SK-N-SH (cell line): Measurements from ENCODE around the gene EMCN. TPM values are rescaled to one million over a fixed set of nuclear protein-coding genes. Genes with fewer than 3 reads are reported as not detected.

Source experiments
- CTCF ChIA-PET: fragments of 300-600, 350-600 bp; formaldehyde crosslinking; extraction: SDS; loops from one replicate; lab custom pipeline; 2021; lab: Yijun Ruan, JAX
- POLR2A ChIA-PET: fragments of 350-600 bp; sonication (Branson Sonifier 250); formaldehyde crosslinking; extraction: SDS; loops from one replicate; lab custom pipeline; 2020; ENCODE audit warnings: antibody characterized with exemption, inconsistent platforms; lab: Yijun Ruan, JAX
- DNase-seq: peaks from one replicate; pipeline ENCODE4 v3.0.0; 2012
- H2AFZ ChIP-seq: fragments of 200-600 bp; sonication (generic); 2 replicates; pipeline ENCODE4 v1.8.1; 2016; ENCODE audit warnings: antibody characterized with exemption, mild to moderate bottlenecking, low read depth
- H3F3A ChIP-seq: fragments of 200-600 bp; sonication (generic); replicated peaks from 2 replicates; pipeline ENCODE3; 2016; ENCODE audit warnings: antibody characterized with exemption, mild to moderate bottlenecking; ENCODE audit not compliant: insufficient read depth
- H3K27ac ChIP-seq, 2 experiments: fragments of 200-500 bp in 1 of 2; fragments of 200-600 bp in 1 of 2; sonication (Bioruptor generic) in 1 of 2; sonication (generic), shearing (Covaris generic) in 1 of 2; 2 replicates each; pipeline versions ENCODE4 v1.5.1 to v1.6.1; 2014 to 2016; ENCODE audit warnings: low read depth in 2 of 2, inconsistent platforms in 1 of 2, low read length in 1 of 2, mild to moderate bottlenecking in 1 of 2, mixed read lengths in 1 of 2
- H3K27me3 ChIP-seq: fragments of 200-600 bp; sonication (generic), shearing (Covaris generic); 2 replicates; pipeline ENCODE4 v1.6.1; 2016; ENCODE audit warnings: mixed run types; ENCODE audit not compliant: insufficient read depth
- H3K36me3 ChIP-seq, 2 experiments: fragments of 200-500 bp in 1 of 2; fragments of 200-600 bp in 1 of 2; sonication (Bioruptor generic) in 1 of 2; sonication (generic) in 1 of 2; replicated peaks in 1 of 2; 2 replicates each; pipeline versions ENCODE3 to v1.5.1; 2014 to 2016; ENCODE audit warnings: low read length in 1 of 2, mild to moderate bottlenecking in 1 of 2; ENCODE audit not compliant: insufficient read depth in 2 of 2, control insufficient read depth in 1 of 2
- H3K4me1 ChIP-seq, 2 experiments: fragments of 200-500 bp in 1 of 2; fragments of 200-600 bp in 1 of 2; sonication (Bioruptor generic) in 1 of 2; sonication (generic), shearing (Covaris generic) in 1 of 2; 2 replicates each; pipeline versions ENCODE4 v1.5.1 to v1.6.1; 2014 to 2016; ENCODE audit warnings: low read depth in 1 of 2, low read length in 1 of 2, mixed run types in 1 of 2; ENCODE audit not compliant: insufficient read depth in 2 of 2, control insufficient read depth in 1 of 2
- H3K4me2 ChIP-seq: fragments of 200-600 bp; sonication (generic), shearing (Covaris generic); 2 replicates; pipeline ENCODE4 v1.6.1; 2017; ENCODE audit warnings: mixed run types
- H3K4me3 ChIP-seq, 2 experiments: fragments of 200-500 bp in 1 of 2; fragments of 200-600 bp in 1 of 2; sonication (Bioruptor generic) in 1 of 2; sonication (generic), shearing (Covaris generic) in 1 of 2; 2 replicates each; pipeline versions ENCODE4 v1.5.1 to v1.8.1; 2014 to 2016; ENCODE audit warnings: low read depth in 2 of 2, inconsistent platforms in 1 of 2, low read length in 1 of 2, mild to moderate bottlenecking in 1 of 2, mixed read lengths in 1 of 2, moderate library complexity in 1 of 2
- H3K79me2 ChIP-seq: fragments of 200-600 bp; sonication (generic); 2 replicates; pipeline ENCODE4 v1.8.1; 2017; ENCODE audit warnings: mild to moderate bottlenecking; ENCODE audit not compliant: insufficient read depth
- H3K9ac ChIP-seq: fragments of 200-600 bp; sonication (generic); 2 replicates; pipeline ENCODE4 v1.6.1; 2017; ENCODE audit warnings: mixed run types
- H3K9me2 ChIP-seq: fragments of 200-600 bp; sonication (generic); 2 replicates; pipeline ENCODE4 v1.6.1; 2017; ENCODE audit warnings: mixed run types
- H3K9me3 ChIP-seq: fragments of 200-600 bp; sonication (generic); 2 replicates; pipeline ENCODE4 v1.6.1; 2017; ENCODE audit warnings: mixed run types, mild to moderate bottlenecking, moderate library complexity
- H4K20me1 ChIP-seq: fragments of 200-600 bp; sonication (generic); 2 replicates; pipeline ENCODE4 v1.6.1; 2017; ENCODE audit warnings: mild to moderate bottlenecking, mixed run types; ENCODE audit not compliant: insufficient read depth
- CHD2 ChIP-seq: fragments of 150-350 bp; IDR thresholded peaks from 2 replicates; pipeline ENCODE4 v1.6.1; 2018; ENCODE audit warnings: low read length; ENCODE audit not compliant: partially characterized antibody
- EP300 ChIP-seq, 2 experiments: IDR thresholded peaks; 2 replicates each; pipeline versions ENCODE4 v1.4.0 to v1.6.1; 2012; ENCODE audit warnings: borderline replicate concordance in 1 of 2, low read depth in 1 of 2, low read length in 1 of 2
- EZH2phosphoT487 ChIP-seq: fragments of 200-600 bp; sonication (generic); IDR thresholded peaks from 2 replicates; pipeline ENCODE4 v1.6.1; 2017; ENCODE audit warnings: low read depth, mixed run types, mild to moderate bottlenecking, antibody characterized with exemption, moderate library complexity, borderline replicate concordance
- FOXJ3 ChIP-seq: sonication (generic); formaldehyde crosslinking; IDR thresholded peaks from 2 replicates; pipeline ENCODE4 v1.5.1; 2020; ENCODE audit warnings: mild to moderate bottlenecking, missing genetic modification reagents
- GABPA ChIP-seq: IDR thresholded peaks from 2 replicates; pipeline ENCODE4 v1.4.0; 2012; ENCODE audit warnings: low read depth, mild to moderate bottlenecking
- GATA2 ChIP-seq: sonication (generic); formaldehyde crosslinking; IDR thresholded peaks from 2 replicates; pipeline ENCODE4 v1.5.0; 2020; ENCODE audit warnings: mild to moderate bottlenecking, missing genetic modification reagents
- JUND ChIP-seq: IDR thresholded peaks from 2 replicates; pipeline ENCODE4 v1.4.0; 2012
- NFIC ChIP-seq: IDR thresholded peaks from 2 replicates; pipeline ENCODE4 v1.4.0; 2012; ENCODE audit warnings: borderline replicate concordance
- NRF1 ChIP-seq: IDR thresholded peaks from 2 replicates; pipeline ENCODE4 v1.6.1; 2012; ENCODE audit warnings: low read depth, mild to moderate bottlenecking, low read length
- POLR2AphosphoS5 ChIP-seq: IDR thresholded peaks from 2 replicates; pipeline ENCODE4 v1.6.1; 2012; ENCODE audit warnings: low read depth, low read length
- RAD21 ChIP-seq: IDR thresholded peaks from 2 replicates; pipeline ENCODE4 v1.6.1; 2012; ENCODE audit warnings: mild to moderate bottlenecking, low read length
- RCOR1 ChIP-seq: fragments of 150-350 bp; IDR thresholded peaks from 2 replicates; pipeline ENCODE4 v1.6.1; 2017; ENCODE audit warnings: antibody characterized with exemption, low read length
- RFX5 ChIP-seq: IDR thresholded peaks from 2 replicates; pipeline ENCODE4 v1.6.1; 2012; ENCODE audit warnings: mild to moderate bottlenecking, improper control_type of control experiment, low read length
- SMC3 ChIP-seq: IDR thresholded peaks from 2 replicates; pipeline ENCODE4 v1.6.1; 2012; ENCODE audit warnings: low read depth, low read length, improper control_type of control experiment
- TAF1 ChIP-seq: IDR thresholded peaks from 2 replicates; pipeline ENCODE4 v1.6.1; 2012; ENCODE audit warnings: low read depth, mild to moderate bottlenecking, low read length, moderate library complexity, borderline replicate concordance
- WGBS: methylation state at CpG from one replicate; pipeline ENCODE4 v1.1.6; 2017; ENCODE audit warnings: low lambda C conversion rate; 5-methylcytosine and 5-hydroxymethylcytosine counted together
- polyA plus RNA-seq, 3 experiments: library from polyadenylated mRNA; depleted of rRNA; stranded (reverse); fragments of >200 nt; gene quantifications; 2 replicates each; pipeline ENCODE4 v1.2.3, GENCODE V29; 2012
- TF ChIP-seq, protein P1 (sequence below): IDR thresholded peaks from 2 replicates; pipeline ENCODE4; 2012
- TF ChIP-seq, protein P2 (sequence below): IDR thresholded peaks from 2 replicates; pipeline ENCODE4 v1.4.0; 2012; ENCODE audit warnings: low read depth, borderline replicate concordance
- TF ChIP-seq, protein P3 (sequence below): fragments of 150-350 bp; IDR thresholded peaks from 2 replicates; pipeline ENCODE4 v1.6.1; 2016; ENCODE audit warnings: mild to moderate bottlenecking, low read depth, low read length

Gene EMCN
- polyA plus RNA-seq, 1 of the 3 experiments (the other 2 are of a cell fraction): 0.30 TPM

DNA sequence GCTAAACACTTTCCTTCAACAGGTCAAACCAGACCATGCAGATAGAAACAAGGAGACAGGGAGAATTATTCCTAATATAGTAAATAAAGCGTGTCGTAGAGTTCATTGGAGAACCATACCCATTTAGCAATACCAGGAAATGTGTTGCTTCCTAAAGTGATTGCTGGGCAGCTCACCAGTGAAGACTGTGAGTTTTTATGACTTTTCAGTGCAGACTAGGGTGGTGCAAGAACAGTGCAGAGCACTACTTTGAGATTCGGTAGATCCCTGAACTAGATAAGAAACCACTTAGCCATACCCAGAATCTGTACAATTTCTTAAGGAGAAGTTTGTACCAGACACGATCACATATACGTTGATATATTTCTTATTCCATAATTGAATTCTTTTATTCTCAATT, 87.4 kb downstream of the EMCN start:
- H3K36me3 ChIP-seq: no peaks in the 10 kb centered on the region
- TF ChIP-seq EP300 (IDR thresholded peaks at IDR 0.05; ENCODE audit: borderline replicate concordance in 1 of 2, low read depth in 1 of 2, low read length in 1 of 2) (no peak), RFX5 (no peak), EZH2phosphoT487 (no peak), GATA2 (no peak), TAF1 (no peak), SMC3 (no peak), GABPA (no peak), RAD21 (no peak), CHD2 (no peak), FOXJ3 (CRISPR knock-in tag) (no peak), NFIC (no peak), JUND (no peak)
- TF ChIP-seq, protein P1, sequence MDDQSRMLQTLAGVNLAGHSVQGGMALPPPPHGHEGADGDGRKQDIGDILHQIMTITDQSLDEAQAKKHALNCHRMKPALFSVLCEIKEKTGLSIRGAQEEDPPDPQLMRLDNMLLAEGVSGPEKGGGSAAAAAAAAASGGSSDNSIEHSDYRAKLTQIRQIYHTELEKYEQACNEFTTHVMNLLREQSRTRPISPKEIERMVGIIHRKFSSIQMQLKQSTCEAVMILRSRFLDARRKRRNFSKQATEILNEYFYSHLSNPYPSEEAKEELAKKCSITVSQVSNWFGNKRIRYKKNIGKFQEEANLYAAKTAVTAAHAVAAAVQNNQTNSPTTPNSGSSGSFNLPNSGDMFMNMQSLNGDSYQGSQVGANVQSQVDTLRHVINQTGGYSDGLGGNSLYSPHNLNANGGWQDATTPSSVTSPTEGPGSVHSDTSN: no peak
- TF ChIP-seq, protein P2, sequence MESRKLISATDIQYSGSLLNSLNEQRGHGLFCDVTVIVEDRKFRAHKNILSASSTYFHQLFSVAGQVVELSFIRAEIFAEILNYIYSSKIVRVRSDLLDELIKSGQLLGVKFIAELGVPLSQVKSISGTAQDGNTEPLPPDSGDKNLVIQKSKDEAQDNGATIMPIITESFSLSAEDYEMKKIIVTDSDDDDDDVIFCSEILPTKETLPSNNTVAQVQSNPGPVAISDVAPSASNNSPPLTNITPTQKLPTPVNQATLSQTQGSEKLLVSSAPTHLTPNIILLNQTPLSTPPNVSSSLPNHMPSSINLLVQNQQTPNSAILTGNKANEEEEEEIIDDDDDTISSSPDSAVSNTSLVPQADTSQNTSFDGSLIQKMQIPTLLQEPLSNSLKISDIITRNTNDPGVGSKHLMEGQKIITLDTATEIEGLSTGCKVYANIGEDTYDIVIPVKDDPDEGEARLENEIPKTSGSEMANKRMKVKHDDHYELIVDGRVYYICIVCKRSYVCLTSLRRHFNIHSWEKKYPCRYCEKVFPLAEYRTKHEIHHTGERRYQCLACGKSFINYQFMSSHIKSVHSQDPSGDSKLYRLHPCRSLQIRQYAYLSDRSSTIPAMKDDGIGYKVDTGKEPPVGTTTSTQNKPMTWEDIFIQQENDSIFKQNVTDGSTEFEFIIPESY: no peak
- TF ChIP-seq, protein P3, sequence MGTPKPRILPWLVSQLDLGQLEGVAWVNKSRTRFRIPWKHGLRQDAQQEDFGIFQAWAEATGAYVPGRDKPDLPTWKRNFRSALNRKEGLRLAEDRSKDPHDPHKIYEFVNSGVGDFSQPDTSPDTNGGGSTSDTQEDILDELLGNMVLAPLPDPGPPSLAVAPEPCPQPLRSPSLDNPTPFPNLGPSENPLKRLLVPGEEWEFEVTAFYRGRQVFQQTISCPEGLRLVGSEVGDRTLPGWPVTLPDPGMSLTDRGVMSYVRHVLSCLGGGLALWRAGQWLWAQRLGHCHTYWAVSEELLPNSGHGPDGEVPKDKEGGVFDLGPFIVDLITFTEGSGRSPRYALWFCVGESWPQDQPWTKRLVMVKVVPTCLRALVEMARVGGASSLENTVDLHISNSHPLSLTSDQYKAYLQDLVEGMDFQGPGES: no peak
- H3K9ac ChIP-seq: no peak overlapping the region
- WGBS: 92% methylated on average over 5 of the region's 5 CpGs
- CTCF ChIA-PET: no interaction called here
- POLR2A ChIA-PET: no interaction called here
- no peaks in the 10 kb centered on the region for H3F3A ChIP-seq
- H3K27ac ChIP-seq: no peak overlapping the region
- H3K27me3 ChIP-seq: no peaks in the 10 kb centered on the region
- H3K4me3 ChIP-seq: no peak overlapping the region
- no peak for DNase-seq
- H3K9me3 ChIP-seq: peaks cover 6% of the 10 kb centered on the region; the same call in 1 of the 2 replicates
- H2AFZ ChIP-seq: no peak overlapping the region
- no peaks in the 10 kb centered on the region for H4K20me1 ChIP-seq
- no peaks in the 10 kb centered on the region; the same call in 1 of the 2 replicates for H3K9me2 ChIP-seq
- no peaks in the 10 kb centered on the region for H3K79me2 ChIP-seq
- no peaks in the 10 kb centered on the region for H3K4me1 ChIP-seq
- no peak overlapping the region for H3K4me2 ChIP-seq

DNA sequence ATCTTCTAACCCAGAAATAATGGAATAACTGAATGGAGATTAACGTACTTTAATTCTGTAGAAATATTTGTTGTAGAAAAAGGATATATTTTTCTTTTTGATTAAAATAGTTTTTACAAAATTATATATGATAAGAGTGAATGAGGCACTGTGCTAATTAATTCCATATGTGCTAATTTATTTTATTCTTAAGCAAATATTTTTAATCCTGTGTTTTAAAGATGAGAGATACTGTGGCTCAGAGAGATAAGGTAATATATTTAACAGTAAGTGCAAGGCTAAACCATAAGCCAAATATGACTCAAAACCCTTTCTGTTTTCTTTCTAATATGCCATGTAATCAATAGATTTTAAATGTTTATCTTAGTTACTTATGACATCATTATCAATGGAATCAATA, 88.2 kb downstream of the EMCN start:
- no peaks in the 10 kb centered on the region; the same call in 1 of the 2 replicates for H3K9me2 ChIP-seq
- H3K4me1 ChIP-seq: no peaks in the 10 kb centered on the region
- no peaks in the 10 kb centered on the region for H3K9me3 ChIP-seq
- DNase-seq: no peak
- no peaks in the 10 kb centered on the region for H3F3A ChIP-seq
- TF ChIP-seq SMC3 (no peak), NRF1 (no peak), GATA2 (peak; percentile 66), POLR2AphosphoS5 (no peak), RCOR1 (no peak)
- ChIA-PET POLR2A (no interaction called here), CTCF (no interaction called here)
- 80% methylated on average over 1 of the region's 1 CpG for WGBS
- H3K4me2 ChIP-seq: no peak overlapping the region
- H3K27me3 ChIP-seq: no peaks in the 10 kb centered on the region
- no peaks in the 10 kb centered on the region for H3K79me2 ChIP-seq
- no peak overlapping the region for H3K27ac ChIP-seq
- H2AFZ ChIP-seq: no peak overlapping the region
- H4K20me1 ChIP-seq: no peaks in the 10 kb centered on the region
- no peak overlapping the region for H3K4me3 ChIP-seq
- H3K9ac ChIP-seq: no peak overlapping the region
- no peaks in the 10 kb centered on the region for H3K36me3 ChIP-seq
